AG10803 (cell line): ENCODE data around the gene HMGB1.
A peak's percentile ranks its signal among the peaks of the same experiment; 100 is the strongest.

ENCODE experiments used
- DNase-seq: peaks from one replicate; pipeline ENCODE4 v3.0.0; 2010; ENCODE audit warnings: low read depth
- H3K4me3 ChIP-seq: 2 replicates; pipeline ENCODE4 v1.5.1; 2011; ENCODE audit warnings: mild to moderate bottlenecking, low read length, control low read depth
- TF ChIP-seq, protein P1 (sequence below): conservative IDR thresholded peaks from 2 replicates; pipeline ENCODE4 v1.5.1; 2011; ENCODE audit warnings: mild to moderate bottlenecking, low read length, control low read depth, inconsistent platforms

The HMGB1 gene

DNA sequence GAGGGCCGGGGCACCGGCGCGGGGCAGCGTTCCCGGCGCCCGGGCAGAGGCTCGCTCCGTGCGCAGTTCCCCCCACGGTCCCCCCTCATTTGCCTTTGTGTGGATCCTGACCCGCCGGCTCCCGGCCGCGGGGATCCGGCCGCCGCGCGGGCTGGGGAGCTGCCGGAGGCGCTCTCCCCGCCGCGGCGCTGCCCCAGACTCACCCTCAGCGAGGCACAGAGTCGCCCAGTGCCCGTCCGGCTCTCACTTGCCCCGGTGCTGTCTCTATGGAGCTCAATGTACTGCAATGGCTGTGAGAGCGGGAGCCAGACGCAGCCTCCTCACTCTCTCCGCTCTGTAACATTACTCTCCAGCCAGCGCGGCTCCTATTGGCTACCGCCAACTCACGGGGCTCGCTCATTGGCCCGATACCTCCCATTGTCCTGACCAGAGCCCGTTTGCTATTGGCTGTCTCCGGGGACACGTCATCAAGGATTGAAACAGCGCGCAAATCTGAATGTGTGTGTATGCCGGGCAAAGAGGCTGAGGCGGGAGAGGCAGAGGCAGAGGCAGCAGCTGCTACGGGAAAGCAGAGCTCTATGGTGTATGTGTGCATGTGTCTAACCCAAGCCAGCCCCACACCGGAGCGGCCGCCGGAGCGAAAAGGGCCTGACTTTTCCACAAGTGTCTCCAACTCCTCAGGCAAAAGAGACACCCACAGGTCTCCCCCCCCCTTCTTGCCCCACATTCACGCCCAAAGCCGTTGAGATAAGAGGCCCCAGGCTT is at the start of gene HMGB1:
Gene HMGB1, minus strand, starts transcription at position 344 of the 765 bp plus-strand sequence. CDS start 2,256 bp downstream, outside the sequence.
- TF ChIP-seq, protein P1, sequence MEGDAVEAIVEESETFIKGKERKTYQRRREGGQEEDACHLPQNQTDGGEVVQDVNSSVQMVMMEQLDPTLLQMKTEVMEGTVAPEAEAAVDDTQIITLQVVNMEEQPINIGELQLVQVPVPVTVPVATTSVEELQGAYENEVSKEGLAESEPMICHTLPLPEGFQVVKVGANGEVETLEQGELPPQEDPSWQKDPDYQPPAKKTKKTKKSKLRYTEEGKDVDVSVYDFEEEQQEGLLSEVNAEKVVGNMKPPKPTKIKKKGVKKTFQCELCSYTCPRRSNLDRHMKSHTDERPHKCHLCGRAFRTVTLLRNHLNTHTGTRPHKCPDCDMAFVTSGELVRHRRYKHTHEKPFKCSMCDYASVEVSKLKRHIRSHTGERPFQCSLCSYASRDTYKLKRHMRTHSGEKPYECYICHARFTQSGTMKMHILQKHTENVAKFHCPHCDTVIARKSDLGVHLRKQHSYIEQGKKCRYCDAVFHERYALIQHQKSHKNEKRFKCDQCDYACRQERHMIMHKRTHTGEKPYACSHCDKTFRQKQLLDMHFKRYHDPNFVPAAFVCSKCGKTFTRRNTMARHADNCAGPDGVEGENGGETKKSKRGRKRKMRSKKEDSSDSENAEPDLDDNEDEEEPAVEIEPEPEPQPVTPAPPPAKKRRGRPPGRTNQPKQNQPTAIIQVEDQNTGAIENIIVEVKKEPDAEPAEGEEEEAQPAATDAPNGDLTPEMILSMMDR, result no peak
- H3K4me3 ChIP-seq, result peak within 1 kb of the TSS; percentile 65
- DNase-seq, result peak; percentile 99

DNA sequence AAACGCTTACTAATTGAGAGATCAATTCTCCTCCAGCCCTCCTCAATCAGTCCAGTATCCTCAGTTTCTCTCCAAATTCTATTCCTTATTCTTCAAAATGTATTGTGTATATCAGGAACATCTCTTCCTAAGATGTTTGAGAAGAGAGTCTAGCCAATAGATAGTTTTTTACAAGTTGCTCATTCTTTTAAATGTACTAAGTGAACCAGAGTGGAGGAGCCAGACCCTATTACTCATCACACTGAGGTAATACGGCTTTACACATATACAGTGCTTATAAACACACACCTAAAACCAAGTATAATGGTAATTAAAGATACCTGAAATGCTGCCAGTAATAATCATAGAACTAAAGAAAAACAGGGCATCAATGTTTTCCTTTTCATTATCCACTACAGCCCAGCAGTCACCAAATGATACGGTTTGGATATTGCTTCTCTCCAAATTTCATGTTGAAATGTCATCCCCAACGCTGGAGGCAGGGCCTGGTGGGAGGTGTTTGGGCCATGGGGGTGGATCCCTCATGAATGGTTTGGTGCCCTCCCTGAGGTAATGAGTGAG is 45.2 kb upstream of the HMGB1 start:
- H3K4me3 ChIP-seq, result no peak overlapping the region
- DNase-seq, result no peak
- TF ChIP-seq, protein P1, result no peak

DNA sequence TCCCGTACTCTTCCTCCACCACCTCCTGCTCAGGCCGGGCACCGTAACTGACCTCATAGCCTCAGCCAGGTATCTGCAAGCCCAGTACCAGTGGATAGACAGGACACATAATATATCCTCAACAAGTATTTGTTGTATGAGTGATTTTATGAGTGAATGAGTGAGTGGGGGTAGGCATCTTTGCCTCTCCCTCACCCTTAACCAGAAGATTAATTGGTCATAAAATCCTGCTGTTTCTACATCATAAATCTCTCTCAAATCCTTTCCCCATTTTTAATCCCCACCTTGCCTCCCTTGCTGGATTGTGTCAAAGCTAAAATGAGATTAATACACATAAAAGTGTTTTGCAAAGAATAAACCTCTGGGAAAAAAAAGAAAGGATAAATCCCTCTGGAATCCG is 44.4 kb upstream of the HMGB1 start:
- no peak for DNase-seq

DNA sequence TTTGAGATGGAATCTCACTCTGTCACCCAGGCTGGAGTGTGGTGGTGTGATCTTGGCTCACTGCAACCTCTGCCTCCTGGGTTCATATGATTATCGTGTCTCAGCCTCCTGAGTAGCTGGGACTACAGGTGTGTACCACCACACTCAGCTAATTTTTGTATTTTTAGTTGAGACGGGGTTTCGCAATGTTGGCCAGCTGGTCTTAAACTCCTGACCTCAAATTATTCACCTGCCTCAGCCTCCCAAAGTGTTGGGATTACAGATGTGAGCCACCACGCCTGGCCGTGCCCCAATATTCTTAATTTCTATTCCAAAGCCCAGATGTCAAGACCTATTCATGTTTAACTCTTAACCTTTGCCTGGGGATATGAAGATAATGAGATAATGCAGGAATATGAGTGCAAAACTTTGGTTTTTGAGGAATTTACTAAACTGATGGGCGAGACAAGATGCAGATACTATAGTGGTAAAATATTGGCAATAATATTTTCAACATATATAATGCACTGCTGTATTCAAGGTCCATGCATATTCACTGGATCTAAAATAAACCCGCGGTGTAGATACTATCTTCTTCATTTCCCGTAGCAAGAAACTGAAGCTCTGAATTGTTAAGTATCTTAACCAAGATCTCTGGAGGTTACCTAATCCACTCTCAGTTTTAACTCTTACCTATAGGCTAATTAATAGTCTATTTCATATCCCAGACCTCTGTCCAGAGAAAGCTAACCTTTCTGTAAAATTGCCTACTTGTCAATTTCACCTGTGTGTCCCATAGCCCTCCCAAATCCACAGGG is 43.7 kb upstream of the HMGB1 start:
- TF ChIP-seq, protein P1, result no peak
- no peak overlapping the region for H3K4me3 ChIP-seq
- no peak for DNase-seq

More for the DNA sequence above, 44.4 kb upstream of the HMGB1 start:
- no peak overlapping the region for H3K4me3 ChIP-seq
- TF ChIP-seq, protein P1, result no peak

DNA sequence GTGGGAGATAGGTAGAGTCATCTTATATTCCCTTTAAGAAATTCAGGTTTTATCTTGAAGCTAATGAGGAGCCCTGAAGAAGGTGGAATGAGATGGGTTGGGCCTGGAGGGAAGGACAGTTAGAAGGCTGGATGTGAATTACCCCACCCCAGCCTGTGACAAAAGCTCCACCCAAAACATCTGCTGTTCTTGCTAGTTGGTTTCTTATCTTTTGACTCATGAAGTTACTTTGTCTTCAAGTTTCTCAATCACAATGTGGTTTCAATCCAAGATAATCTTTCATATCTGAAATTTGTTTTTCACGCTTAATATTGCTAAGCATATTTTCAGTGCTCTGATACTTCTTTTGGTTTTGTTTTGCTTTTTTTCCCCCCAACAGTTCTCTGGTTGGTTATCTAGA is 38.3 kb upstream of the HMGB1 start:
- DNase-seq, result peak; percentile 16
- H3K4me3 ChIP-seq, result no peak overlapping the region
- TF ChIP-seq, protein P1, result no peak

DNA sequence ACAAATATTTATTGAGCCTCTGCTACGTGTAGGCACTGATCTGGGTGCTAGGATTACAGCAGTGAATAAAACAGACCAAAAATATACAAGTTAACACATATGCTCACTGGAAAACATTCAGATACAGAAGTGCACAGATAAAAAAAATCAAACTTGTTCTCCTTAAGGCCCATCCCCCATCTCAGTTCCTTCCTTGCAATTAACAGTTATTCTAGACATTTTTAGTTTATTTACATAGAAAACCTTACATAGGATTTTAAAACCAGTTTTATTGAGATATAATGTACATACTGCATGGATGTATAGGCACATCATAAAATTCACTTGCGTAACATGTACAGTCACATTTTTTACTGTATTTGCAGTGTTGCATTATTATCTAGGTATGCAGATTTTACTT is 36.5 kb upstream of the HMGB1 start:
- TF ChIP-seq, protein P1, result no peak
- no peak for DNase-seq
- no peak overlapping the region for H3K4me3 ChIP-seq
